ACC112 (cell line): ENCODE data around the gene NPLOC4.
A peak's percentile ranks its signal among the peaks of the same experiment; 100 is the strongest.

Experiments
- H2AFZ ChIP-seq: fragments of 200-600 bp; sonication (generic); one replicate; pipeline ENCODE4 v1.6.0; 2017; ENCODE audit warnings: antibody characterized with exemption, low read length; ENCODE audit not compliant: unreplicated experiment
- H3K27ac ChIP-seq: fragments of 200-600 bp; sonication (generic); 2 replicates; pipeline ENCODE4 v1.5.1; 2014; ENCODE audit warnings: low read depth, mild to moderate bottlenecking, antibody characterized with exemption, low read length, moderate library complexity
- H3K27me3 ChIP-seq: fragments of 200-600 bp; sonication (generic); 2 replicates; pipeline ENCODE4 v1.6.1; 2014; ENCODE audit warnings: mild to moderate bottlenecking, antibody characterized with exemption, low read length, moderate library complexity, mixed read lengths; ENCODE audit not compliant: insufficient read depth
- H3K36me3 ChIP-seq: fragments of 200-600 bp; sonication (generic); 2 replicates; pipeline ENCODE4 v1.6.1; 2016; ENCODE audit warnings: mild to moderate bottlenecking, antibody characterized with exemption, low read length, moderate library complexity, mixed read lengths; ENCODE audit not compliant: insufficient read depth
- H3K4me1 ChIP-seq: fragments of 200-600 bp; sonication (generic); one replicate; pipeline ENCODE4 v1.6.1; 2016; ENCODE audit warnings: low read length, mixed read lengths; ENCODE audit not compliant: insufficient read depth, unreplicated experiment, control insufficient read depth
- H3K4me3 ChIP-seq: fragments of 200-600 bp; sonication (generic); 2 replicates; pipeline ENCODE4 v1.5.1; 2014; ENCODE audit warnings: mild to moderate bottlenecking, low read depth, low read length
- H3K79me2 ChIP-seq: fragments of 200-600 bp; sonication (generic); one replicate; pipeline ENCODE4 v1.6.0; 2016; ENCODE audit warnings: low read length; ENCODE audit not compliant: control insufficient read depth, unreplicated experiment, insufficient read depth

NPLOC4 gene

GRCh38 chr17:81553616-81554181, 83.2 kb downstream of the NPLOC4 start:
- Histone ChIP-seq H3K79me2 (peaks cover 29% of the 10 kb centered on the region), H3K27ac (peak overlapping the region; percentile 77), H3K36me3 (peaks cover 10% of the 10 kb centered on the region; the same call in 1 of the 2 replicates), H2AFZ (no peak overlapping the region), H3K4me3 (peak overlapping the region; percentile 81), H3K27me3 (no peaks in the 10 kb centered on the region), H3K4me1 (peaks cover 26% of the 10 kb centered on the region)

GRCh38 chr17:81553018-81553615, 83.8 kb downstream of the NPLOC4 start:
- H3K27me3 ChIP-seq = no peaks in the 10 kb centered on the region
- H3K4me1 ChIP-seq = peaks cover 26% of the 10 kb centered on the region
- no peak overlapping the region for H2AFZ ChIP-seq
- peaks cover 29% of the 10 kb centered on the region for H3K79me2 ChIP-seq
- peak overlapping the region; percentile 81 for H3K4me3 ChIP-seq
- H3K36me3 ChIP-seq = peaks cover 7% of the 10 kb centered on the region; the same call in 1 of the 2 replicates
- H3K27ac ChIP-seq = peak overlapping the region; percentile 77

GRCh38 chr17:81552244-81553017, 84.5 kb downstream of the NPLOC4 start, which contains the start of gene FAAP100:
FAAP100 (minus strand) TSS chr17:81552353; CDS start chr17:81552330, 23 bp downstream.
- H3K27ac ChIP-seq = peak within 1 kb of the TSS; percentile 77
- peaks cover 29% of the 10 kb centered on the region for H3K79me2 ChIP-seq
- peaks cover 5% of the 10 kb centered on the region; the same call in 1 of the 2 replicates for H3K36me3 ChIP-seq
- no peaks in the 10 kb centered on the region for H3K27me3 ChIP-seq
- H2AFZ ChIP-seq = peak within 1 kb of the TSS; percentile 66
- H3K4me1 ChIP-seq = peaks cover 26% of the 10 kb centered on the region
- peak within 1 kb of the TSS; percentile 81 for H3K4me3 ChIP-seq

GRCh38 chr17:81551458-81552243, 85.3 kb downstream of the NPLOC4 start:
- Histone ChIP-seq H3K79me2 (peaks cover 29% of the 10 kb centered on the region), H3K27me3 (no peaks in the 10 kb centered on the region), H3K36me3 (peaks cover 3% of the 10 kb centered on the region; the same call in 1 of the 2 replicates), H3K4me1 (peaks cover 23% of the 10 kb centered on the region), H2AFZ (peak overlapping the region; percentile 66), H3K4me3 (peak overlapping the region; percentile 81), H3K27ac (0 out of 2 replicates have a peak overlapping the region, but pooled peaks have one; percentile 16)

GRCh38 chr17:81550830-81551457, 86.0 kb downstream of the NPLOC4 start:
- H3K27ac ChIP-seq = no peak overlapping the region
- H3K27me3 ChIP-seq = no peaks in the 10 kb centered on the region
- H3K79me2 ChIP-seq = peaks cover 29% of the 10 kb centered on the region
- H3K36me3 ChIP-seq = no peaks in the 10 kb centered on the region; the same call in 1 of the 2 replicates
- no peak overlapping the region for H2AFZ ChIP-seq
- peaks cover 16% of the 10 kb centered on the region for H3K4me1 ChIP-seq
- H3K4me3 ChIP-seq = peak overlapping the region; percentile 81

- Histone ChIP-seq H3K36me3 (no peaks in the 10 kb centered on the region; the same call in 1 of the 2 replicates), H3K79me2 (peaks cover 29% of the 10 kb centered on the region), H3K4me3 (no peak overlapping the region), H3K27me3 (no peaks in the 10 kb centered on the region), H3K4me1 (peaks cover 12% of the 10 kb centered on the region), H3K27ac (no peak overlapping the region), H2AFZ (no peak overlapping the region)
These were observed 86.6 kb downstream of the NPLOC4 start for GRCh38 chr17:81550285-81550684.

- Histone ChIP-seq H3K36me3 (no peaks in the 10 kb centered on the region; the same call in 1 of the 2 replicates), H3K4me3 (no peak overlapping the region), H3K27me3 (no peaks in the 10 kb centered on the region), H3K79me2 (peaks cover 29% of the 10 kb centered on the region), H3K27ac (no peak overlapping the region), H3K4me1 (peaks cover 12% of the 10 kb centered on the region), H2AFZ (no peak overlapping the region)
These were observed 87.1 kb downstream of the NPLOC4 start for GRCh38 chr17:81549826-81550225.

- Histone ChIP-seq H3K27ac (no peak overlapping the region), H3K4me1 (peaks cover 11% of the 10 kb centered on the region), H3K79me2 (peaks cover 29% of the 10 kb centered on the region), H3K27me3 (no peaks in the 10 kb centered on the region), H2AFZ (no peak overlapping the region), H3K4me3 (no peak overlapping the region), H3K36me3 (no peaks in the 10 kb centered on the region; the same call in 1 of the 2 replicates)
These were observed 87.8 kb downstream of the NPLOC4 start for GRCh38 chr17:81549031-81549557.

- Histone ChIP-seq H3K79me2 (peaks cover 29% of the 10 kb centered on the region), H3K36me3 (no peaks in the 10 kb centered on the region; the same call in 1 of the 2 replicates), H3K4me3 (no peak overlapping the region), H2AFZ (no peak overlapping the region), H3K27ac (no peak overlapping the region), H3K4me1 (peaks cover 6% of the 10 kb centered on the region), H3K27me3 (no peaks in the 10 kb centered on the region)
These were observed 89.3 kb downstream of the NPLOC4 start for GRCh38 chr17:81547614-81547982.
